ENCODE measurements around the gene ARL11.

Gene ARL11

GRCh38 chr13:49679246-49679645, 50.9 kb downstream of the ARL11 start:
- no peak for DNase-seq (ENCODE audit: low read depth)

DNA sequence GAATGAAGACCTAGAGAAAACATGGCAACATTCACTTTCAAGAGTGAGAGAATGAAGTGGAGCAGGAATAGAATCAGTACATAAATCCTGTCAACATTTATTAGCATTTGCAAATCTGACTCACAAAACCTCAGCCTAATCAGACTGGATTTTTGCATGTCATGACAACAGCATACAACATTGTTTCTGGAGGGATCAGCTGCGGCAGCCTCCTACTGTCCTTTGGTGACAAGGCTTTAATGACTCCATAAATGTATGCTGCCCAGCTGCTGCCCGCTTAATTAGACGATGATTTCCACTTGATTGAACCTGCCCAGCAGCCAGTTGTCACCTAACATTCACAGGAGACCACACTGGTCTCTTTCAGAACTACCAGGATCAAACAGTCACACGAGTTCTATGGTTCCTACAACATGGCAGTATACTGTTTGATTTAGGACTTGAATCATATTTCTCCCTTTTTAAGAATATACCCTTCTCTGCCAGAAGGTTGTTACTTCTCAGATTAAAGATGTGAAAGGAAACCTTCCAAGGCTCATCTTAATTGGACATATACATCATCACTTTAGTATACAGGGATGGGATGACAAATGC, 53.6 kb downstream of the ARL11 start:
- no peak for TF ChIP-seq CTCF (conservative IDR thresholded peaks at IDR 0.05; ENCODE audit: low read depth, low read length)
- no peak for DNase-seq (ENCODE audit: low read depth)
- H3K4me3 ChIP-seq (ENCODE audit: low read length), result no peak overlapping the region

More at GRCh38 chr13:49679246-49679645, 50.9 kb downstream of the ARL11 start:
- no peak overlapping the region for H3K4me3 ChIP-seq (ENCODE audit: low read length)
- TF ChIP-seq CTCF (conservative IDR thresholded peaks at IDR 0.05; ENCODE audit: low read depth, low read length), result peak; percentile 43

All from retinal pigment epithelial cell (primary cell).